K562 (cell line): ENCODE measurements around the gene RXRA. TPM values are rescaled to one million over a fixed set of nuclear protein-coding genes. Genes with fewer than 3 reads are reported as not detected.

Experiments used
- ATAC-seq: fragments of 200-7000 bp; cut with Tn5 transposase; 3 replicates; pipeline ENCODE4 v1.9.1; 2020; ENCODE audit warnings: moderate library complexity
- BruUV-seq: library from RNA; stranded (reverse); fragments of 400-500 nt; replicated peaks from 2 replicates; lab custom pipeline; 2021; lab: Mats Ljungman, UMichigan
- CTCF ChIA-PET: fragments of 300-600 bp; formaldehyde crosslinking; extraction: SDS; loops from one replicate; lab custom pipeline; 2021; ENCODE audit warnings: low intra/inter-chr PET ratio; lab: Yijun Ruan, JAX
- POLR2A ChIA-PET: fragments of 300-600, 350-650 bp; sonication (Branson Sonifier 250); formaldehyde crosslinking; extraction: SDS; loops from one replicate; lab custom pipeline; 2021; ENCODE audit warnings: antibody characterized with exemption, inconsistent platforms; lab: Yijun Ruan, JAX
- DNase-seq, 4 experiments: peaks; one replicate each; pipeline versions ENCODE4 v3.0.0 to v3.0.0-alpha.2; 2011 to 2018; ENCODE audit warnings: low spot score in 3 of 4, mixed read lengths in 3 of 4; ENCODE audit errors: extremely low read depth in 1 of 4
- FAIRE-seq: peaks from 2 replicates; lab custom pipeline; 2011; peaks lifted over from hg19 to GRCh38; lab: Jason Lieb, UNC
- H2AFZ ChIP-seq: 2 replicates; pipeline ENCODE4 v1.6.0; 2011; ENCODE audit warnings: low read depth, low read length, control low read depth, inconsistent platforms
- H3K27ac ChIP-seq: fragments of 200-600 bp; 3 replicates; pipeline ENCODE4 v1.8.0; 2011; ENCODE audit warnings: low read depth, mild to moderate bottlenecking, control low read depth, inconsistent platforms, low read length, moderate library complexity, mixed read lengths; ENCODE audit errors: extremely low read depth
- H3K27me3 ChIP-seq, 2 experiments: fragments of 300-600 bp in 1 of 2; 2 replicates in 1 of 2; 3 replicates in 1 of 2; pipeline versions ENCODE4 v1.6.0 to v1.8.0; 2011; ENCODE audit warnings: inconsistent platforms in 2 of 2, low read length in 2 of 2, mild to moderate bottlenecking in 1 of 2, mixed read lengths in 1 of 2, moderate library complexity in 1 of 2; ENCODE audit not compliant: control insufficient read depth in 2 of 2, insufficient read depth in 2 of 2
- H3K36me3 ChIP-seq: fragments of 300-600 bp; 3 replicates; pipeline ENCODE4 v1.8.0; 2011; ENCODE audit warnings: mild to moderate bottlenecking, low read length, inconsistent platforms; ENCODE audit not compliant: control insufficient read depth, insufficient read depth
- H3K4me1 ChIP-seq, 2 experiments: fragments of 200-600 bp in 1 of 2; replicated peaks in 1 of 2; 2 replicates in 1 of 2; 3 replicates in 1 of 2; pipeline versions ENCODE4 v1.5.1 to v1.8.0; 2011; ENCODE audit warnings: inconsistent platforms in 2 of 2, low read length in 2 of 2, mild to moderate bottlenecking in 1 of 2, mixed read lengths in 1 of 2, moderate library complexity in 1 of 2; ENCODE audit not compliant: control insufficient read depth in 2 of 2, insufficient read depth in 2 of 2
- H3K4me2 ChIP-seq: 2 replicates; pipeline ENCODE4 v1.6.1; 2011; ENCODE audit warnings: low read length, control low read depth, inconsistent platforms, mixed read lengths; ENCODE audit not compliant: insufficient read depth
- H3K4me3 ChIP-seq: fragments of 200-600 bp; sonication (generic), shearing (Covaris generic); 2 replicates; pipeline ENCODE4 v1.5.1; 2016; ENCODE audit warnings: control low read depth, inconsistent platforms
- H3K79me2 ChIP-seq: fragments of 200-600 bp; 3 replicates; pipeline ENCODE4 v1.8.0; 2011; ENCODE audit warnings: low read length, inconsistent platforms; ENCODE audit not compliant: control insufficient read depth, insufficient read depth
- H3K9ac ChIP-seq, 2 experiments: 2 replicates each; pipeline versions ENCODE4 v1.6.0 to v1.6.1; 2011; ENCODE audit warnings: low read depth in 2 of 2, low read length in 2 of 2, control low read depth in 1 of 2, inconsistent platforms in 1 of 2, mild to moderate bottlenecking in 1 of 2, mixed read lengths in 1 of 2; ENCODE audit not compliant: insufficient read depth in 1 of 2
- H3K9me1 ChIP-seq: one replicate; pipeline ENCODE4 v1.6.0; 2011; ENCODE audit warnings: inconsistent platforms, mild to moderate bottlenecking, low read length, moderate library complexity; ENCODE audit not compliant: control insufficient read depth, insufficient read depth
- H3K9me3 ChIP-seq: replicated peaks from 2 replicates; pipeline ENCODE4 v1.5.1; 2011; ENCODE audit warnings: low read depth, low read length, inconsistent platforms; ENCODE audit not compliant: control insufficient read depth, insufficient read depth
- H4K20me1 ChIP-seq: replicated peaks from 2 replicates; pipeline ENCODE4 v1.6.1; 2011; ENCODE audit warnings: low read length, inconsistent platforms, mixed read lengths; ENCODE audit not compliant: control insufficient read depth, insufficient read depth
- CEBPB ChIP-seq: fragments of 450-650 bp; IDR thresholded peaks from 2 replicates; pipeline ENCODE4 v1.6.1; 2016; ENCODE audit warnings: missing genetic modification characterization, missing compliant biosample characterization
- GTF2F1 ChIP-seq: IDR thresholded peaks from 2 replicates; pipeline ENCODE4 v1.6.1; 2011; ENCODE audit warnings: low read depth, low read length, improper control_type of control experiment
- MCM5 ChIP-seq: fragments of 450-650 bp; IDR thresholded peaks from 2 replicates; pipeline ENCODE4 v1.6.1; 2016; ENCODE audit warnings: low read depth
- NR1H2 ChIP-seq: sonication (generic); formaldehyde crosslinking; IDR thresholded peaks from 2 replicates; pipeline ENCODE4 v1.4.0; 2020; ENCODE audit warnings: mild to moderate bottlenecking, missing genetic modification reagents
- PYGO2 ChIP-seq: fragments of 450-650 bp; IDR thresholded peaks from 2 replicates; pipeline ENCODE4 v1.6.1; 2016; ENCODE audit warnings: mild to moderate bottlenecking, missing genetic modification characterization, moderate library complexity, missing compliant biosample characterization
- RNF2 ChIP-seq: sonication (generic); IDR thresholded peaks from 2 replicates; pipeline ENCODE4 v1.6.1; 2016
- WGBS: fragments of 100-300 bp; shearing (Covaris generic); methylation state at CpG from one replicate; pipeline ENCODE4 v1.1.6; 2016; ENCODE audit warnings: low coverage, mixed read lengths; ENCODE audit not compliant: insufficient coverage; ENCODE audit errors: missing lambda C conversion rate; 5-methylcytosine and 5-hydroxymethylcytosine counted together
- in situ Hi-C: fragments of 300-500 bp; cut with MboI; formaldehyde crosslinking; loops from 4 replicates; pipeline ENCODE4 v1.15.0; 2018; ENCODE audit warnings: inconsistent platforms, mixed read lengths
- intact Hi-C: fragments of 100-400 bp; cut with micrococcal nuclease; formaldehyde crosslinking; loops from 2 replicates; pipeline ENCODE4 v1.14.2; 2022
- polyA plus RNA-seq, 8 experiments: library from polyadenylated mRNA; depleted of rRNA in 4 of 8; stranded (reverse) in 5 of 8; unstranded in 3 of 8; fragments of >200 nt; fragmentation: Nextera tagmentation in 2 of 8; fragmentation: Illumina TruSeq in 1 of 8; extraction: Ambion mirVana in 2 of 8; extraction: Trizol in 1 of 8; gene quantifications; 2 replicates each; pipeline versions ENCODE4 v1.2.1 to v1.2.3, GENCODE V29; 2011 to 2014; ENCODE audit warnings: inconsistent platforms in 1 of 8, missing spikeins in 1 of 8
- total RNA-seq, 7 experiments: library from RNA; depleted of rRNA in 6 of 7; stranded (reverse); fragments of >200 nt in 6 of 7; fragmentation: Illumina TruSeq in 2 of 7; extraction: Trizol in 2 of 7; gene quantifications; 2 replicates each; pipeline versions ENCODE4 v1.2.1 to v1.2.3, GENCODE V29; 2011 to 2021; ENCODE audit warnings: low replicate concordance in 1 of 7
- TF ChIP-seq, protein P1 (sequence below): sonication (generic); formaldehyde crosslinking; IDR thresholded peaks from 2 replicates; pipeline ENCODE4 v1.8.0; 2023; ENCODE audit warnings: missing genetic modification reagents, mild to moderate bottlenecking, borderline replicate concordance
- TF ChIP-seq, protein P2 (sequence below): fragments of 450-650 bp; formaldehyde crosslinking; IDR thresholded peaks from 2 replicates; pipeline ENCODE4 v1.4.0; 2020; ENCODE audit warnings: mild to moderate bottlenecking, moderate library complexity

The RXRA gene
- total and polyA plus RNA-seq, 9 of the 15 experiments (the other 6 are each of a cell fraction or from before 2014, with no cell fraction given) = 0.35 to 23.6 (median 4.6) TPM

DNA sequence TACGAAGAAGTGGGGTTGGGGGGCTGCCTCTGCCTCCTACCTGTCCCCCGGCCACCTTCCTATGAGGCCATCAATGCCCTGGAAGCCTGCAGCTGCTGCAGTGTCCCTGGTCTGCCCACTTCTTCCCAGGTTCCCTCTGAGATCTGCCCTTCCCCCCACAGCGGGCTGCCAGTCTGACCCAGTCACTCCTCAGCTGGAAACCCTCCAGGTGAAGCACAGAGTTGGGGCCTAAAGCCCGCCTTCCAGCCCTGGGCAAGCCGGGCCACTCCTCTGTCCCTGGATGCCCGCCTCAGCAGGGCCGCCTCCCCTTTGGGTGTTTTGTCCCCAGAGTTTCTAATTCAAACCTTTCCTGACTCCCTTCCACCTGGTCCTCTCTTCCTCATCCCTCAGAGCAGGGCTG, 137.0 kb downstream of the RXRA start:
- in situ Hi-C loops = no loop called here
- WGBS = 3% methylated on average over 6 of the region's 7 CpGs
- Histone ChIP-seq H3K4me1 (peaks cover 0 to 16% of the 10 kb centered on the region in 2 experiments; a peak in 3 of 5 replicates), H3K9ac (no peak overlapping the region), H4K20me1 (peaks cover 4% of the 10 kb centered on the region; the same call in 1 of the 2 replicates), H2AFZ (no peak overlapping the region), H3K27me3 (peaks cover 0 to 17% of the 10 kb centered on the region in 2 experiments; a peak in 3 of 5 replicates), H3K79me2 (no peaks in the 10 kb centered on the region), H3K4me2 (no peak overlapping the region), H3K9me1 (no peaks in the 10 kb centered on the region), H3K9me3 (0 out of 2 replicates have a peak, but pooled peaks cover 2% of the 10 kb centered on the region), H3K27ac (no peak overlapping the region), H3K36me3 (no peaks in the 10 kb centered on the region), H3K4me3 (no peak overlapping the region)
- no TSS peak for BruUV-seq
- CTCF ChIA-PET = no interaction called here
- POLR2A ChIA-PET = interaction anchor here (1.1 kb wide), 1 partner anchor 8 kb away, joined by 6 read pairs; no protein-coding TSS in a partner anchor
- FAIRE-seq (no peak), DNase-seq (no peak), ATAC-seq (no peak)
- intact Hi-C loops = no loop called here
- TF ChIP-seq, protein P1, sequence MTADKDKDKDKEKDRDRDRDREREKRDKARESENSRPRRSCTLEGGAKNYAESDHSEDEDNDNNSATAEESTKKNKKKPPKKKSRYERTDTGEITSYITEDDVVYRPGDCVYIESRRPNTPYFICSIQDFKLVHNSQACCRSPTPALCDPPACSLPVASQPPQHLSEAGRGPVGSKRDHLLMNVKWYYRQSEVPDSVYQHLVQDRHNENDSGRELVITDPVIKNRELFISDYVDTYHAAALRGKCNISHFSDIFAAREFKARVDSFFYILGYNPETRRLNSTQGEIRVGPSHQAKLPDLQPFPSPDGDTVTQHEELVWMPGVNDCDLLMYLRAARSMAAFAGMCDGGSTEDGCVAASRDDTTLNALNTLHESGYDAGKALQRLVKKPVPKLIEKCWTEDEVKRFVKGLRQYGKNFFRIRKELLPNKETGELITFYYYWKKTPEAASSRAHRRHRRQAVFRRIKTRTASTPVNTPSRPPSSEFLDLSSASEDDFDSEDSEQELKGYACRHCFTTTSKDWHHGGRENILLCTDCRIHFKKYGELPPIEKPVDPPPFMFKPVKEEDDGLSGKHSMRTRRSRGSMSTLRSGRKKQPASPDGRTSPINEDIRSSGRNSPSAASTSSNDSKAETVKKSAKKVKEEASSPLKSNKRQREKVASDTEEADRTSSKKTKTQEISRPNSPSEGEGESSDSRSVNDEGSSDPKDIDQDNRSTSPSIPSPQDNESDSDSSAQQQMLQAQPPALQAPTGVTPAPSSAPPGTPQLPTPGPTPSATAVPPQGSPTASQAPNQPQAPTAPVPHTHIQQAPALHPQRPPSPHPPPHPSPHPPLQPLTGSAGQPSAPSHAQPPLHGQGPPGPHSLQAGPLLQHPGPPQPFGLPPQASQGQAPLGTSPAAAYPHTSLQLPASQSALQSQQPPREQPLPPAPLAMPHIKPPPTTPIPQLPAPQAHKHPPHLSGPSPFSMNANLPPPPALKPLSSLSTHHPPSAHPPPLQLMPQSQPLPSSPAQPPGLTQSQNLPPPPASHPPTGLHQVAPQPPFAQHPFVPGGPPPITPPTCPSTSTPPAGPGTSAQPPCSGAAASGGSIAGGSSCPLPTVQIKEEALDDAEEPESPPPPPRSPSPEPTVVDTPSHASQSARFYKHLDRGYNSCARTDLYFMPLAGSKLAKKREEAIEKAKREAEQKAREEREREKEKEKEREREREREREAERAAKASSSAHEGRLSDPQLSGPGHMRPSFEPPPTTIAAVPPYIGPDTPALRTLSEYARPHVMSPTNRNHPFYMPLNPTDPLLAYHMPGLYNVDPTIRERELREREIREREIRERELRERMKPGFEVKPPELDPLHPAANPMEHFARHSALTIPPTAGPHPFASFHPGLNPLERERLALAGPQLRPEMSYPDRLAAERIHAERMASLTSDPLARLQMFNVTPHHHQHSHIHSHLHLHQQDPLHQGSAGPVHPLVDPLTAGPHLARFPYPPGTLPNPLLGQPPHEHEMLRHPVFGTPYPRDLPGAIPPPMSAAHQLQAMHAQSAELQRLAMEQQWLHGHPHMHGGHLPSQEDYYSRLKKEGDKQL (CRISPR knock-in tag) = no peak
- no peak for TF ChIP-seq RNF2
- no peak for TF ChIP-seq CEBPB (tag)
- no peak for TF ChIP-seq GTF2F1
- TF ChIP-seq, protein P2, sequence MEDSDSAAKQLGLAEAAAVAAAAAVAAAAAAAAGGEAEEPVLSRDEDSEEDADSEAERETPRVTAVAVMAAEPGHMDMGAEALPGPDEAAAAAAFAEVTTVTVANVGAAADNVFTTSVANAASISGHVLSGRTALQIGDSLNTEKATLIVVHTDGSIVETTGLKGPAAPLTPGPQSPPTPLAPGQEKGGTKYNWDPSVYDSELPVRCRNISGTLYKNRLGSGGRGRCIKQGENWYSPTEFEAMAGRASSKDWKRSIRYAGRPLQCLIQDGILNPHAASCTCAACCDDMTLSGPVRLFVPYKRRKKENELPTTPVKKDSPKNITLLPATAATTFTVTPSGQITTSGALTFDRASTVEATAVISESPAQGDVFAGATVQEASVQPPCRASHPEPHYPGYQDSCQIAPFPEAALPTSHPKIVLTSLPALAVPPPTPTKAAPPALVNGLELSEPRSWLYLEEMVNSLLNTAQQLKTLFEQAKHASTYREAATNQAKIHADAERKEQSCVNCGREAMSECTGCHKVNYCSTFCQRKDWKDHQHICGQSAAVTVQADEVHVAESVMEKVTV (CRISPR knock-in tag) = no peak
- no peak for TF ChIP-seq NR1H2 (CRISPR knock-in tag)
- no peak for TF ChIP-seq PYGO2 (tag)
- TF ChIP-seq MCM5 = no peak
